Endothelial cell of umbilical vein (primary cell): Measurements from ENCODE around the gene LRP1B. TPM values are rescaled to one million over a fixed set of nuclear protein-coding genes. Genes with fewer than 3 reads are reported as not detected.

ENCODE experiments used
- BruUV-seq: library from RNA; stranded (reverse); fragments of 400-500 nt; replicated peaks from 2 replicates; lab custom pipeline; 2021; lab: Mats Ljungman, UMichigan
- CTCF ChIA-PET: fragments of 300-600, 350-600 bp; sonication (Branson Sonifier 250); formaldehyde crosslinking; loops from one replicate; lab custom pipeline; 2021; ENCODE audit warnings: antibody characterized with exemption, inconsistent platforms; lab: Charles Lee
- POLR2A ChIA-PET: fragments of 300-600, 350-600 bp; sonication (Branson Sonifier 250); formaldehyde crosslinking; loops from one replicate; lab custom pipeline; 2021; ENCODE audit warnings: antibody characterized with exemption, inconsistent platforms; lab: Charles Lee
- DNase-seq: peaks from one replicate; pipeline ENCODE4 v3.0.0-alpha.2; 2011; ENCODE audit warnings: low read depth, low spot score
- FAIRE-seq: peaks from 2 replicates; lab custom pipeline; 2011; peaks lifted over from hg19 to GRCh38; lab: Jason Lieb, UNC
- H2AFZ ChIP-seq: 2 replicates; pipeline ENCODE4 v1.6.0; 2012; ENCODE audit warnings: low read depth, low read length, control low read depth, inconsistent platforms
- H3K27ac ChIP-seq: 2 replicates; pipeline ENCODE4 v1.5.1; 2011; ENCODE audit warnings: low read depth, mild to moderate bottlenecking, control low read depth, low read length, moderate library complexity; ENCODE audit not compliant: insufficient read depth
- H3K27me3 ChIP-seq, 2 experiments: 2 replicates each; pipeline versions ENCODE4 v1.6.0 to v1.6.1; 2011; ENCODE audit warnings: low read length in 2 of 2, mixed read lengths in 1 of 2; ENCODE audit not compliant: control insufficient read depth in 2 of 2, insufficient read depth in 2 of 2
- H3K36me3 ChIP-seq, 2 experiments: 2 replicates in 1 of 2; 3 replicates in 1 of 2; pipeline ENCODE4 v1.5.1; 2011; ENCODE audit warnings: low read length in 2 of 2, mild to moderate bottlenecking in 1 of 2, moderate library complexity in 1 of 2; ENCODE audit not compliant: control insufficient read depth in 2 of 2, insufficient read depth in 2 of 2; ENCODE audit errors: extremely low read depth in 1 of 2
- H3K4me1 ChIP-seq: 3 replicates; pipeline ENCODE4 v1.5.1; 2011; ENCODE audit warnings: mild to moderate bottlenecking, low read length; ENCODE audit not compliant: control insufficient read depth, insufficient read depth; ENCODE audit errors: extremely low read depth
- H3K4me2 ChIP-seq: 2 replicates; pipeline ENCODE4 v1.6.1; 2011; ENCODE audit warnings: low read length, control low read depth, mixed read lengths; ENCODE audit not compliant: insufficient read depth
- H3K4me3 ChIP-seq, 3 experiments: fragments of 200-600 bp in 1 of 3; sonication (generic), shearing (Covaris generic) in 1 of 3; replicated peaks in 1 of 3; 2 replicates each; pipeline ENCODE4 v1.5.1; 2011 to 2016; ENCODE audit warnings: control low read depth in 3 of 3, low read length in 3 of 3, mild to moderate bottlenecking in 2 of 3, inconsistent platforms in 1 of 3, low read depth in 1 of 3, moderate library complexity in 1 of 3; ENCODE audit not compliant: insufficient read depth in 1 of 3
- H3K79me2 ChIP-seq: 2 replicates; pipeline ENCODE4 v1.6.0; 2012; ENCODE audit warnings: low read length, inconsistent platforms; ENCODE audit not compliant: control insufficient read depth, insufficient read depth
- H3K9ac ChIP-seq: replicated peaks from 2 replicates; pipeline ENCODE3; 2011; ENCODE audit warnings: low read length, control low read depth; ENCODE audit not compliant: insufficient read depth; ENCODE audit errors: extremely low read depth
- H3K9me1 ChIP-seq: replicated peaks from 3 replicates; pipeline ENCODE4 v1.6.0; 2011; ENCODE audit warnings: mild to moderate bottlenecking, low read length; ENCODE audit not compliant: control insufficient read depth, insufficient read depth; ENCODE audit errors: extremely low read depth
- H3K9me3 ChIP-seq: replicated peaks from 2 replicates; pipeline ENCODE4 v1.5.1; 2012; ENCODE audit warnings: low read length, inconsistent platforms; ENCODE audit not compliant: control insufficient read depth, insufficient read depth
- H4K20me1 ChIP-seq: replicated peaks from 2 replicates; pipeline ENCODE3; 2011; ENCODE audit warnings: mild to moderate bottlenecking, low read length; ENCODE audit not compliant: control insufficient read depth, insufficient read depth; ENCODE audit errors: extremely low read depth
- EZH2 ChIP-seq: IDR thresholded peaks from 2 replicates; pipeline ENCODE4 v1.6.1; 2012; ENCODE audit warnings: borderline replicate concordance, low read depth, mild to moderate bottlenecking, moderate library complexity, low read length, inconsistent platforms; ENCODE audit not compliant: severe bottlenecking
- FOS ChIP-seq: IDR thresholded peaks from 2 replicates; pipeline ENCODE4 v1.6.1; 2011; ENCODE audit warnings: mild to moderate bottlenecking, low read length, moderate library complexity, borderline replicate concordance; ENCODE audit not compliant: insufficient read depth
- GATA2 ChIP-seq: IDR thresholded peaks from 2 replicates; pipeline ENCODE4 v1.7.0; 2011; ENCODE audit warnings: low read depth, mild to moderate bottlenecking, moderate library complexity, mixed read lengths, low read length; ENCODE audit not compliant: insufficient read length, insufficient read depth
- JUN ChIP-seq: IDR thresholded peaks from 2 replicates; pipeline ENCODE4 v1.6.1; 2011; ENCODE audit warnings: borderline replicate concordance, low read depth; ENCODE audit not compliant: insufficient read length, insufficient read depth
- MAX ChIP-seq: IDR thresholded peaks from 2 replicates; pipeline ENCODE4 v1.6.1; 2011; ENCODE audit not compliant: insufficient read depth, insufficient read length
- MYC ChIP-seq: IDR thresholded peaks from one replicate; pipeline ENCODE4 v1.6.1; 2011; ENCODE audit warnings: mild to moderate bottlenecking, low read depth, low read length
- POLR2A ChIP-seq: IDR thresholded peaks from 2 replicates; pipeline ENCODE4 v1.6.1; 2012; ENCODE audit warnings: low read depth, mild to moderate bottlenecking, control low read depth, low read length
- POLR2AphosphoS5 ChIP-seq: IDR thresholded peaks from 2 replicates; pipeline ENCODE4 v1.6.1; 2012; ENCODE audit warnings: low read depth, mild to moderate bottlenecking, control low read depth, low read length, moderate library complexity; ENCODE audit not compliant: insufficient read depth
- dilution Hi-C: fragments of 300-500 bp; cut with MboI; formaldehyde crosslinking; loops from one replicate; pipeline ENCODE4 v1.15.0; 2019; ENCODE audit warnings: low sequenced_read_pairs; ENCODE audit not compliant: extremely low pct_ligation_motif_present
- intact Hi-C: fragments of 100-400 bp; cut with micrococcal nuclease; formaldehyde crosslinking; loops from one replicate; pipeline ENCODE4 v1.10.0; 2022
- polyA plus RNA-seq, 4 experiments: library from polyadenylated mRNA; depleted of rRNA in 3 of 4; stranded (reverse) in 3 of 4; unstranded in 1 of 4; fragments of >200 nt; gene quantifications; 2 replicates each; pipeline versions ENCODE4 v1.2.1 to v1.2.3, GENCODE V29; 2011 to 2012; ENCODE audit warnings: missing spikeins in 1 of 4
- total RNA-seq: library from RNA; stranded (reverse); gene quantifications from 2 replicates; pipeline ENCODE4 v1.2.3, GENCODE V29; 2021
- TF ChIP-seq, protein P1 (sequence below), 2 donors: IDR thresholded peaks; 1 replicate in 1 of 2; 2 replicates in 1 of 2; pipeline ENCODE4 v1.5.1; 2011; ENCODE audit warnings: low read length in 2 of 2, mild to moderate bottlenecking in 2 of 2, moderate library complexity in 2 of 2, control low read depth in 1 of 2, inconsistent platforms in 1 of 2, low read depth in 1 of 2; ENCODE audit not compliant: insufficient read depth in 1 of 2; ENCODE audit errors: extremely low read depth in 1 of 2

LRP1B gene
- total and polyA plus RNA-seq, 2 donors (not counting 3 experiments of a cell fraction or from before 2014, with no cell fraction given) = 0.03 to 0.07 TPM

GRCh38 chr2:141264848-141265247, 866.0 kb downstream of the LRP1B start:
- H4K20me1 ChIP-seq = no peaks in the 10 kb centered on the region
- H3K27ac ChIP-seq = no peak overlapping the region
- no peak overlapping the region for H3K9ac ChIP-seq
- DNase-seq (no peak), FAIRE-seq (no peak)
- BruUV-seq = no TSS peak
- H3K9me1 ChIP-seq = no peaks in the 10 kb centered on the region
- no peaks in the 10 kb centered on the region for H3K4me1 ChIP-seq
- H3K79me2 ChIP-seq = no peaks in the 10 kb centered on the region
- H3K36me3 ChIP-seq = no peaks in the 10 kb centered on the region
- TF ChIP-seq, protein P1, sequence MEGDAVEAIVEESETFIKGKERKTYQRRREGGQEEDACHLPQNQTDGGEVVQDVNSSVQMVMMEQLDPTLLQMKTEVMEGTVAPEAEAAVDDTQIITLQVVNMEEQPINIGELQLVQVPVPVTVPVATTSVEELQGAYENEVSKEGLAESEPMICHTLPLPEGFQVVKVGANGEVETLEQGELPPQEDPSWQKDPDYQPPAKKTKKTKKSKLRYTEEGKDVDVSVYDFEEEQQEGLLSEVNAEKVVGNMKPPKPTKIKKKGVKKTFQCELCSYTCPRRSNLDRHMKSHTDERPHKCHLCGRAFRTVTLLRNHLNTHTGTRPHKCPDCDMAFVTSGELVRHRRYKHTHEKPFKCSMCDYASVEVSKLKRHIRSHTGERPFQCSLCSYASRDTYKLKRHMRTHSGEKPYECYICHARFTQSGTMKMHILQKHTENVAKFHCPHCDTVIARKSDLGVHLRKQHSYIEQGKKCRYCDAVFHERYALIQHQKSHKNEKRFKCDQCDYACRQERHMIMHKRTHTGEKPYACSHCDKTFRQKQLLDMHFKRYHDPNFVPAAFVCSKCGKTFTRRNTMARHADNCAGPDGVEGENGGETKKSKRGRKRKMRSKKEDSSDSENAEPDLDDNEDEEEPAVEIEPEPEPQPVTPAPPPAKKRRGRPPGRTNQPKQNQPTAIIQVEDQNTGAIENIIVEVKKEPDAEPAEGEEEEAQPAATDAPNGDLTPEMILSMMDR (IDR thresholded peaks at IDR 0.05; ENCODE audit: extremely low read depth in 1 of 2, insufficient read depth in 1 of 2, low read depth in 1 of 2, low read length in 2 of 2) = no peak
- no peak for TF ChIP-seq JUN
- TF ChIP-seq GATA2 = no peak
- TF ChIP-seq MYC = no peak
- TF ChIP-seq POLR2A = no peak
- no peak for TF ChIP-seq MAX
- no peak for TF ChIP-seq FOS
- no peak for TF ChIP-seq POLR2AphosphoS5
- TF ChIP-seq EZH2 = no peak
- dilution Hi-C loops (no loop called here), intact Hi-C loops (no loop called here)
- H3K4me3 ChIP-seq = no peak overlapping the region
- ChIA-PET CTCF (no interaction called here), POLR2A (no interaction called here)
- no peaks in the 10 kb centered on the region for H3K9me3 ChIP-seq
- no peak overlapping the region for H3K4me2 ChIP-seq
- H3K27me3 ChIP-seq = no peaks in the 10 kb centered on the region
- no peak overlapping the region for H2AFZ ChIP-seq
